H9 (cell line): ENCODE measurements around the gene SNAI1. TPM values are rescaled to one million over a fixed set of nuclear protein-coding genes. Genes with fewer than 3 reads are reported as not detected.

Experiments
- DNase-seq: peaks from one replicate; pipeline ENCODE4 v3.0.0-alpha.2; 2017
- H2AFZ ChIP-seq: one replicate; pipeline ENCODE4 v1.6.1; 2013; ENCODE audit warnings: mild to moderate bottlenecking, low read length, control low read depth, moderate library complexity
- H2AK5ac ChIP-seq: 2 replicates; pipeline ENCODE4 v1.6.1; 2013; ENCODE audit warnings: low read length, control low read depth, mixed read lengths; ENCODE audit not compliant: insufficient read length
- H2BK120ac ChIP-seq: one replicate; pipeline ENCODE4 v1.6.1; 2013; ENCODE audit warnings: low read depth, mild to moderate bottlenecking, low read length, control low read depth, inconsistent platforms; ENCODE audit not compliant: poor library complexity, severe bottlenecking
- H2BK12ac ChIP-seq: 2 replicates; pipeline ENCODE4 v1.6.1; 2013; ENCODE audit warnings: low read length, control low read depth, mixed read lengths, low read depth; ENCODE audit not compliant: insufficient read length
- H2BK15ac ChIP-seq: 2 replicates; pipeline ENCODE4 v1.6.1; 2013; ENCODE audit warnings: low read depth, low read length, control low read depth
- H2BK20ac ChIP-seq: one replicate; pipeline ENCODE4 v1.6.1; 2013; ENCODE audit warnings: low read depth, mild to moderate bottlenecking, low read length, control low read depth, inconsistent platforms; ENCODE audit not compliant: poor library complexity, severe bottlenecking
- H2BK5ac ChIP-seq: 2 replicates; pipeline ENCODE4 v1.6.1; 2013; ENCODE audit warnings: low read length, control low read depth, mixed read lengths; ENCODE audit not compliant: insufficient read length
- H3K14ac ChIP-seq: 2 replicates; pipeline ENCODE4 v1.6.1; 2013; ENCODE audit warnings: low read length, control low read depth; ENCODE audit not compliant: insufficient read depth
- H3K18ac ChIP-seq: 2 replicates; pipeline ENCODE4 v1.6.1; 2013; ENCODE audit warnings: low read depth, mild to moderate bottlenecking, mixed read lengths, low read length, control low read depth; ENCODE audit not compliant: insufficient read length
- H3K23ac ChIP-seq: 2 replicates; pipeline ENCODE4 v1.6.1; 2013; ENCODE audit warnings: low read length, control low read depth, mixed read lengths, low read depth; ENCODE audit not compliant: insufficient read length
- H3K23me2 ChIP-seq: 2 replicates; pipeline ENCODE4 v1.6.1; 2013; ENCODE audit warnings: low read depth, mild to moderate bottlenecking, mixed read lengths, low read length, control low read depth; ENCODE audit not compliant: insufficient read length, poor library complexity, severe bottlenecking
- H3K27ac ChIP-seq: 2 replicates; pipeline ENCODE4 v1.5.1; 2013; ENCODE audit warnings: low read length, control low read depth, mixed read lengths, low read depth; ENCODE audit not compliant: insufficient read length
- H3K27me3 ChIP-seq: 2 replicates; pipeline ENCODE4 v1.6.1; 2013; ENCODE audit warnings: low read length, control low read depth, inconsistent platforms; ENCODE audit not compliant: insufficient read depth
- H3K4ac ChIP-seq: 2 replicates; pipeline ENCODE4 v1.6.1; 2013; ENCODE audit warnings: low read depth, mild to moderate bottlenecking, control low read depth, inconsistent platforms, low read length, moderate library complexity
- H3K4me1 ChIP-seq: 2 replicates; pipeline ENCODE4 v1.6.1; 2013; ENCODE audit warnings: low read length, control low read depth, inconsistent platforms; ENCODE audit not compliant: insufficient read depth
- H3K4me2 ChIP-seq: 2 replicates; pipeline ENCODE4 v1.6.1; 2013; ENCODE audit warnings: low read length, control low read depth, mixed read lengths; ENCODE audit not compliant: insufficient read length, insufficient read depth
- H3K56ac ChIP-seq: 2 replicates; pipeline ENCODE4 v1.6.1; 2013; ENCODE audit warnings: low read depth, mild to moderate bottlenecking, mixed read lengths, low read length, control low read depth; ENCODE audit not compliant: insufficient read length
- H3K79me1 ChIP-seq: 2 replicates; pipeline ENCODE4 v1.6.1; 2013; ENCODE audit warnings: low read depth, mild to moderate bottlenecking, moderate library complexity, low read length, control low read depth, inconsistent platforms; ENCODE audit not compliant: insufficient read depth, poor library complexity, severe bottlenecking
- H3K79me2 ChIP-seq: 2 replicates; pipeline ENCODE4 v1.6.1; 2013; ENCODE audit warnings: low read length, control low read depth, inconsistent platforms; ENCODE audit not compliant: insufficient read depth
- H3K9ac ChIP-seq: 2 replicates; pipeline ENCODE4 v1.6.1; 2013; ENCODE audit warnings: low read length, control low read depth, mixed read lengths; ENCODE audit not compliant: insufficient read length; ENCODE audit errors: extremely low read depth
- H3K9me3 ChIP-seq: one replicate; pipeline ENCODE4 v1.6.1; 2013; ENCODE audit warnings: low read depth, low read length, inconsistent platforms; ENCODE audit not compliant: control insufficient read depth
- H3T11ph ChIP-seq: one replicate; pipeline ENCODE4 v1.6.1; 2013; ENCODE audit warnings: mild to moderate bottlenecking, low read length, control low read depth, inconsistent platforms
- H4K20me1 ChIP-seq: one replicate; pipeline ENCODE4 v1.6.1; 2013; ENCODE audit not compliant: control insufficient read depth, insufficient read length, insufficient read depth
- H4K5ac ChIP-seq: 2 replicates; pipeline ENCODE4 v1.6.1; 2013; ENCODE audit warnings: low read depth, mild to moderate bottlenecking, mixed read lengths, low read length, control low read depth; ENCODE audit not compliant: insufficient read length
- H4K8ac ChIP-seq: replicated peaks from 2 replicates; pipeline ENCODE4 v1.6.1; 2013; ENCODE audit warnings: low read length, control low read depth, mixed read lengths, low read depth; ENCODE audit not compliant: insufficient read length
- H4K91ac ChIP-seq: 2 replicates; pipeline ENCODE4 v1.6.1; 2013; ENCODE audit warnings: low read depth, mild to moderate bottlenecking, moderate library complexity, mixed read lengths, low read length, control low read depth; ENCODE audit not compliant: insufficient read length
- H3K27ac Mint-ChIP-seq, 3 experiments: 2 replicates in 2 of 3; 3 replicates in 1 of 3; pipeline ENCODE4 v1.8.0; 2020 to 2021; ENCODE audit warnings: mixed read lengths in 3 of 3, mild to moderate bottlenecking in 1 of 3, moderate library complexity in 1 of 3
- H3K27me3 Mint-ChIP-seq: 2 replicates; pipeline ENCODE4 v1.8.0; 2021; ENCODE audit warnings: low read depth, mild to moderate bottlenecking, moderate library complexity, mixed read lengths
- H3K36me3 Mint-ChIP-seq, 3 experiments: 2 replicates in 2 of 3; 3 replicates in 1 of 3; pipeline ENCODE4 v1.8.0; 2020 to 2021; ENCODE audit warnings: low read depth in 3 of 3, mixed read lengths in 3 of 3; ENCODE audit not compliant: insufficient read depth in 1 of 3
- H3K4me1 Mint-ChIP-seq, 2 experiments: 2 replicates each; pipeline ENCODE4 v1.8.0; 2020; ENCODE audit warnings: mixed read lengths in 2 of 2
- H3K4me3 Mint-ChIP-seq, 2 experiments: 2 replicates in 1 of 2; 3 replicates in 1 of 2; pipeline ENCODE4 v1.8.0; 2020 to 2021; ENCODE audit warnings: mild to moderate bottlenecking in 2 of 2, mixed read lengths in 2 of 2, moderate library complexity in 1 of 2
- H3K9me3 Mint-ChIP-seq, 2 experiments: 2 replicates in 1 of 2; 3 replicates in 1 of 2; pipeline ENCODE4 v1.8.0; 2020; ENCODE audit warnings: mild to moderate bottlenecking in 2 of 2, mixed read lengths in 2 of 2, moderate library complexity in 1 of 2
- CTCF ChIP-seq: fragments of 200-600 bp; sonication (generic); conservative IDR thresholded peaks from 3 replicates; pipeline ENCODE4 v1.8.0; 2021; ENCODE audit warnings: antibody characterized with exemption, mild to moderate bottlenecking
- WGBS: extraction: QIAGEN DNeasy Blood & Tissue Kit; methylation state at CpG from one replicate; pipeline ENCODE4 v1.1.7; 2013; ENCODE audit warnings: missing lambda C conversion rate, low lambda C conversion rate, mixed read lengths; ENCODE audit not compliant: insufficient read length; ENCODE audit errors: extremely low coverage; 5-methylcytosine and 5-hydroxymethylcytosine counted together
- total RNA-seq: library from RNA; stranded (reverse); gene quantifications from 2 replicates; pipeline ENCODE4 v1.2.1, GENCODE V29; 2021

Gene SNAI1
- total RNA-seq, 1 experiment from 2014 or later: 7.0 TPM

- no peak overlapping the region for H2BK15ac ChIP-seq
- H4K8ac ChIP-seq: no peak overlapping the region
- no peak overlapping the region for H3K27ac Mint-ChIP-seq
- H3K27me3 ChIP-seq: no peaks in the 10 kb centered on the region
- H3K27me3 Mint-ChIP-seq: peaks cover 1% of the 10 kb centered on the region; the same call in 1 of the 2 replicates
- no peaks in the 10 kb centered on the region for H3K79me1 ChIP-seq
- H3K14ac ChIP-seq: no peak overlapping the region
- peaks cover 3% of the 10 kb centered on the region for H3K23me2 ChIP-seq
- no peaks in the 10 kb centered on the region for H3K4me1 ChIP-seq
- no peaks in the 10 kb centered on the region for H4K20me1 ChIP-seq
- H3T11ph ChIP-seq: no peak overlapping the region
- no peak overlapping the region for H2AFZ ChIP-seq
- no peak overlapping the region for H3K56ac ChIP-seq
- H3K18ac ChIP-seq: no peak overlapping the region
- H2BK5ac ChIP-seq: no peak overlapping the region
- no peaks in the 10 kb centered on the region for H3K36me3 Mint-ChIP-seq
- no peak overlapping the region for H3K4me3 Mint-ChIP-seq
- H2AK5ac ChIP-seq: no peak overlapping the region
- H4K5ac ChIP-seq: no peak overlapping the region
- H3K9me3 Mint-ChIP-seq: no peaks in the 10 kb centered on the region; a peak in 1 of 5 replicates
- H2BK20ac ChIP-seq: no peak overlapping the region
- H4K91ac ChIP-seq: no peak overlapping the region
- H3K79me2 ChIP-seq: no peaks in the 10 kb centered on the region
- H3K4me2 ChIP-seq: no peak overlapping the region
- no peak overlapping the region for H3K9ac ChIP-seq
- DNase-seq: no peak
- no peak overlapping the region for H3K4ac ChIP-seq
- H2BK120ac ChIP-seq: no peak overlapping the region
- no peaks in the 10 kb centered on the region for H3K9me3 ChIP-seq
- no peak overlapping the region for H3K23ac ChIP-seq
- TF ChIP-seq CTCF: no peak
- no peak overlapping the region for H3K27ac ChIP-seq
- WGBS: no CpG with 5 or more reads among the region's 6 CpGs
- peaks cover 17 to 44% of the 10 kb centered on the region in 2 experiments for H3K4me1 Mint-ChIP-seq
- no peak overlapping the region for H2BK12ac ChIP-seq
These were observed 55.4 kb downstream of the SNAI1 start for GRCh38 chr20:50038169-50038568.

Other genes with a start within 250 kb of the SNAI1 start
- gene SLC9A8, start 170.2 kb upstream of the SNAI1 start, total RNA-seq: 7.5 and 7.9 TPM in 2 replicates
- gene SPATA2, start 67.5 kb upstream of the SNAI1 start, total RNA-seq: 9.6 and 9.8 TPM in 2 replicates
- gene RNF114, start 46.6 kb upstream of the SNAI1 start, total RNA-seq: 73.4 and 75.5 TPM in 2 replicates
- gene UBE2V1, start 130.2 kb downstream of the SNAI1 start, total RNA-seq: 152 and 165 TPM in 2 replicates
- gene PEDS1, start 170.7 kb downstream of the SNAI1 start, total RNA-seq: 29.3 and 32.4 TPM in 2 replicates
- gene CEBPB, start 207.8 kb downstream of the SNAI1 start, total RNA-seq: 22.6 and 25.3 TPM in 2 replicates